SK-N-MC (cell line): ENCODE data around the gene SLC34A2.

Source experiments
- EZH2 ChIP-seq: fragments of 200-600 bp; sonication (generic); IDR thresholded peaks from one replicate; pipeline ENCODE4 v1.6.1; 2017; ENCODE audit warnings: antibody characterized with exemption
- FOXP2 ChIP-seq: optimal IDR thresholded peaks from 2 replicates; pipeline ENCODE3; 2011; ENCODE audit warnings: mild to moderate bottlenecking, moderate library complexity; ENCODE audit not compliant: insufficient read depth; ENCODE audit errors: extremely low read length, control extremely low read depth
- POLR2AphosphoS5 ChIP-seq: IDR thresholded peaks from 2 replicates; pipeline ENCODE4 v1.6.1; 2012; ENCODE audit warnings: mild to moderate bottlenecking, low read depth, low read length, borderline replicate concordance

- TF ChIP-seq EZH2 (no peak), FOXP2 (no peak), POLR2AphosphoS5 (no peak)
Measured at GRCh38 chr4:25624616-25625015, 31.0 kb upstream of the SLC34A2 start.
